Prostate gland (tissue), 2 donors: ENCODE data around the gene ZNF469.

Experiments
- POLR2A ChIP-seq: fragments of 450-650 bp; IDR thresholded peaks from one replicate; pipeline ENCODE4 v1.6.1; 2016; ENCODE audit warnings: antibody characterized with exemption, mild to moderate bottlenecking
- POLR2AphosphoS5 ChIP-seq: sonication (generic); formaldehyde crosslinking; IDR thresholded peaks from one replicate; pipeline ENCODE4 v1.6.1; 2017; ENCODE audit warnings: antibody characterized with exemption
- TF ChIP-seq, protein P1 (sequence below), 4 experiments: fragments of 200-600 bp in 2 of 4; fragments of 450-650 bp in 2 of 4; sonication (generic) in 2 of 4; IDR thresholded peaks; 1 replicate in 3 of 4; 2 replicates in 1 of 4; pipeline ENCODE4 v1.5.1; 2016 to 2019; ENCODE audit warnings: antibody characterized with exemption in 4 of 4, mild to moderate bottlenecking in 2 of 4, moderate library complexity in 2 of 4

DNA sequence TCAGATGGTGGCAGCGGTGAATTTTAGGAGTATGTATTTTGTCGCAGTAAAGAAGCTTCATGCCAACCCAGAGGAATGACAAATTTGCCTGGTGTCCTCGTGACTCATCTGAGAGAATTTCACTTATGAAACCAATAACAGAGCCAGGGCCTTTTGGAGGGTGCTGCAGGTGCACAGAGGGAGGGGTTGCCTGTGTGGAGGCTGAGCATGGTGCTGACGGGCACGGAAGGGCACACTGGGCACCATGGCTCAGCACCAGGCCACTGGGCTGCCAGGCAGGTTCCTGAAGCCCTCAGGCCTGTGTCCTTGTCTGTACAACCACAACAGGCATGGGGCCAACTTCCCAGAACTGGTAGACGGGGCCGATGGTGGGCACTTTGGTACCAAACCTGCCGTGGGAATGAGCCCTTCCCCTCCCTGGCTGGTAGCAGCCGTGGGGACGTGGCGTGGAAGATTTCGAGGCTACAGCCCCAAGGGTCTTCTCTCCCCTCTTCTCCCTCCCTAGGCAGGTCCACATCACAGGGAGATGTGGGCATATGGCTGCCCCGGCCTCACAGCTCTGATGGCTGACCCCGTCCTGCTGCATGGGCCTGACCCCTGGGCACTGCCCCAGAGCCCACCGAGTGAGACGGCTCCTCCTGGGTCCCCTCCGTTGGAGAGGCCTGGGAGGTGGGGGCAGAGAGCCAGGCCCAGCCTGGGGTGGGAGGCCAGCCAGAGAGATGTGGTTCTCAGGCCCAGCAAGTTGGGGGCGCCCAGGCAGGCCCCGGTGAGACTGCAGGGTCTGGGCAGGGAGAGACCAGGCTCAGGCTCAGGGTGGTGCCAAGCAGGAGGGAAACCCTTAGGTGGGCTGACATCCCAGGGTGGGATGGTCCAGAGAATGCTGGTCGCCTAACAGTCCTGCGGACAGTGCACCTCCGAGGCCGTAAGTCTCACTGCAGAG, 30.2 kb upstream of the ZNF469 start:
- TF ChIP-seq, protein P1, sequence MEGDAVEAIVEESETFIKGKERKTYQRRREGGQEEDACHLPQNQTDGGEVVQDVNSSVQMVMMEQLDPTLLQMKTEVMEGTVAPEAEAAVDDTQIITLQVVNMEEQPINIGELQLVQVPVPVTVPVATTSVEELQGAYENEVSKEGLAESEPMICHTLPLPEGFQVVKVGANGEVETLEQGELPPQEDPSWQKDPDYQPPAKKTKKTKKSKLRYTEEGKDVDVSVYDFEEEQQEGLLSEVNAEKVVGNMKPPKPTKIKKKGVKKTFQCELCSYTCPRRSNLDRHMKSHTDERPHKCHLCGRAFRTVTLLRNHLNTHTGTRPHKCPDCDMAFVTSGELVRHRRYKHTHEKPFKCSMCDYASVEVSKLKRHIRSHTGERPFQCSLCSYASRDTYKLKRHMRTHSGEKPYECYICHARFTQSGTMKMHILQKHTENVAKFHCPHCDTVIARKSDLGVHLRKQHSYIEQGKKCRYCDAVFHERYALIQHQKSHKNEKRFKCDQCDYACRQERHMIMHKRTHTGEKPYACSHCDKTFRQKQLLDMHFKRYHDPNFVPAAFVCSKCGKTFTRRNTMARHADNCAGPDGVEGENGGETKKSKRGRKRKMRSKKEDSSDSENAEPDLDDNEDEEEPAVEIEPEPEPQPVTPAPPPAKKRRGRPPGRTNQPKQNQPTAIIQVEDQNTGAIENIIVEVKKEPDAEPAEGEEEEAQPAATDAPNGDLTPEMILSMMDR (IDR thresholded peaks at IDR 0.05): no peak
- TF ChIP-seq POLR2A (no peak), POLR2AphosphoS5 (no peak)
